DND-41 (cell line): Measurements from ENCODE around the gene ZCCHC14.

Experiments
- CTCF ChIP-seq: IDR thresholded peaks from 2 replicates; pipeline ENCODE4 v1.5.1; 2012; ENCODE audit warnings: borderline replicate concordance, low read length, moderate library complexity, mild to moderate bottlenecking; ENCODE audit not compliant: poor library complexity, severe bottlenecking; ENCODE audit errors: extremely low read depth
- EZH2 ChIP-seq: IDR thresholded peaks from 3 replicates; pipeline ENCODE4 v1.6.1; 2012; ENCODE audit warnings: borderline replicate concordance, low read depth, mild to moderate bottlenecking, moderate library complexity, low read length, inconsistent platforms; ENCODE audit not compliant: severe bottlenecking

DNA sequence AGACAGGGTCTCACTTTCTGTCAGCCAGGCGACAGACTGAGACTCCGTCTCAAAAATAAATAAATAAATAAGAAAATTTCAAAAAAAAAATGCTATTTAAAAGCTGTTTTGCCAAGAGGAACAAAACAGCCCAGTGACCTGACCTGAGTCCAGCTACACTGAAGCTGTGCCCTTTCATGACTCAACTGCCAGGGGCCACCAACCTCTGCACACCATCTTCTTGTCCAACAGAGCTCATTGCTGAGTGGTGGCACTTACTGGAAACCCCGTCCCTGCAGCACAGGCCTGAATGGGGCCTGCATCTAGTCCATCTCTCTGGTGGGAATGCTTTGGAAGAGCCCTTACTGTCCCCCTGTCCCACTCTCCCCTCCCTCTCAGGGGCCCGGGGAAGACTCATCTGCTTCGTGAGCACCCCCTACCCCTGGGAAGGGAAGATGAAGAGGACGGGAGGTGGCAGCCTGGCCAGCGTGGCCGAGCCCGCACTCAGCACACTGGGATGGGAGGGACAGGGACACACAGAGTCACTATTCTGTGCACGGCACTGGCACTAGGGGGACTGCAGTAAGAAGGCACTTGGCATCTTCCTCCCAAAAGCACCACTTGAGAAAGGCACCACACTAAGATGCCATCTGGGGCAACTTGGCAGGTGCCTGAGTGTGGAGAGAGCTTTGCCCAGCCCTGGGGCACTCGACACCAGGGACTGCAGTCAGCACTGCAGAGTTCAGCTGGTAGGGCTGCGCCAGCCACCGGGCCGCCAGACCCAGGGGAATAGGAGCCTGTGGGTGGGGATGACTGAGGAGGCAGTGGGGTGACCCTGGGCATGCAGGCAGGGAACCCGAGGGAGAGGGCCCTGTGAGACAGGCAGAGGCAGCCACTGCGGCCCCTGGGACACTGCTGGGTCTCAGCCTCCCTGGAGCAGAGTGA lies 122.8 kb downstream of the ZCCHC14 start:
- TF ChIP-seq CTCF, result no peak
- no peak for TF ChIP-seq EZH2
